Activated B cell treated with CpG ODN at 0.5 μM for 24 hours (primary cell): ENCODE results near the gene PRRG4. TPM values are rescaled to one million over a fixed set of nuclear protein-coding genes. Genes with fewer than 3 reads are reported as not detected.
"Not testable (repeated sequence)": the region's sequence is repeated elsewhere in the genome, so short reads cannot be mapped to it uniquely, and the experiment has no call there.

Source experiments
- ATAC-seq: fragments of 200-7000 bp; cut with Tn5 transposase; one replicate; pipeline ENCODE4 v1.10.0; 2021; ENCODE audit warnings: low read depth, mild to moderate bottlenecking, moderate library complexity
- CTCF ChIA-PET: fragments of 350-600 bp; sonication (Branson Sonifier 250); formaldehyde crosslinking; loops from one replicate; lab custom pipeline; 2021; ENCODE audit warnings: antibody characterized with exemption; lab: Charles Lee
- POLR2A ChIA-PET: fragments of 350-600 bp; sonication (Branson Sonifier 250); formaldehyde crosslinking; loops from one replicate; lab custom pipeline; 2021; ENCODE audit warnings: antibody characterized with exemption; lab: Charles Lee
- DNase-seq: peaks from one replicate; pipeline ENCODE4 v3.0.0; 2022
- H3K27ac Mint-ChIP-seq: one replicate; pipeline ENCODE4 v1.8.0; 2020; ENCODE audit warnings: mixed read lengths
- H3K27me3 Mint-ChIP-seq: one replicate; pipeline ENCODE4 v1.8.0; 2021; ENCODE audit warnings: mixed read lengths
- H3K36me3 Mint-ChIP-seq: one replicate; pipeline ENCODE4 v1.8.0; 2021; ENCODE audit warnings: low read depth, mixed read lengths
- H3K4me1 Mint-ChIP-seq: one replicate; pipeline ENCODE4 v1.8.0; 2021; ENCODE audit warnings: mixed read lengths
- H3K4me3 Mint-ChIP-seq: one replicate; pipeline ENCODE4 v1.8.0; 2020; ENCODE audit warnings: mild to moderate bottlenecking, mixed read lengths
- H3K9me3 Mint-ChIP-seq: one replicate; pipeline ENCODE4 v1.8.0; 2020; ENCODE audit warnings: mixed read lengths
- CTCF ChIP-seq: fragments of 200-600 bp; IDR thresholded peaks from one replicate; pipeline ENCODE4 v1.8.0; 2022; ENCODE audit warnings: antibody characterized with exemption, mild to moderate bottlenecking
- intact Hi-C: fragments of 100-400 bp; cut with micrococcal nuclease; formaldehyde crosslinking; loops from one replicate; pipeline ENCODE4 v1.15.1; 2024
- total RNA-seq: library from RNA; stranded (reverse); gene quantifications from 2 replicates; pipeline ENCODE4 v1.2.3, GENCODE V29; 2022

Gene PRRG4
- 0.17 and 0.33 TPM in 2 replicates for total RNA-seq

- intact Hi-C loops, result loop anchor here (2.0 kb wide), 1 partner anchor 63 kb away; the partner anchor contains the start of gene QSER1
- CTCF ChIA-PET, result no interaction called here
- H3K27ac Mint-ChIP-seq, result peak within 1 kb of the TSS; percentile 59
- no peaks in the 10 kb centered on the region for H3K9me3 Mint-ChIP-seq
- H3K4me3 Mint-ChIP-seq, result peak within 1 kb of the TSS; percentile 90
- no peaks in the 10 kb centered on the region for H3K36me3 Mint-ChIP-seq
- POLR2A ChIA-PET, result no interaction called here
- DNase-seq, result peak; percentile 36
- H3K4me1 Mint-ChIP-seq, result peaks cover 12% of the 10 kb centered on the region
- peaks cover 13% of the 10 kb centered on the region for H3K27me3 Mint-ChIP-seq
- TF ChIP-seq CTCF, result no peak
- peak; percentile 78 for ATAC-seq
Observed at GRCh38 chr11:32829680-32830412, at the start of gene PRRG4. TSS of gene PRRG4 (plus strand) at chr11:32829927. CDS start at chr11:32830530, 603 bp downstream.

DNA sequence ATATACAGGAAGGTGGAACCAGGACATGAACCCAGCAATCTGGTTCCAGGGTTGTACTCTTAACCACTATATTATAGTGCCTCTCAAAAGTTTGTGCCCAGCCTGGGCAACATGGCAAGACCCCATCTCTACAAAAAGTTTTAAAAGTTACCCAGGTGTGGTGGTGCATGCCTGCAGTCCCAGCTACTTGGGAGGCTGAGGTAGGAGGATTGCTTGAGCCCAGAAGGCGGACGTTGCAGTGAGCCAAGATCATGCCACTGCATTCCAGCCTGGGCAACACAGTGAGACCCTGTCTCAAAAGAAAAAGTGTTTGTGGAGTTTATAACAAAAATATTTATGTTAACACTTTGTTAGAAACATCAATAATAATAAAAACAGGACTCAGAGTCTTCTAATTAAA, 48.9 kb upstream of the PRRG4 start:
- DNase-seq, H3K4me3 Mint-ChIP-seq, H3K27ac Mint-ChIP-seq, intact Hi-C loops, H3K36me3 Mint-ChIP-seq, CTCF ChIA-PET, POLR2A ChIA-PET, H3K9me3 Mint-ChIP-seq, ATAC-seq, H3K27me3 Mint-ChIP-seq: not testable (repeated sequence)
- H3K4me1 Mint-ChIP-seq, result peaks cover 20% of the 10 kb centered on the region

GRCh38 chr11:32781721-32782120, 48.0 kb upstream of the PRRG4 start:
- POLR2A ChIA-PET, result no interaction called here
- no peak for TF ChIP-seq CTCF
- intact Hi-C loops, result no loop called here
- H3K36me3 Mint-ChIP-seq, result no peaks in the 10 kb centered on the region
- no peaks in the 10 kb centered on the region for H3K27me3 Mint-ChIP-seq
- no peak overlapping the region for H3K27ac Mint-ChIP-seq
- ATAC-seq (no peak), DNase-seq (no peak)
- CTCF ChIA-PET, result no interaction called here
- H3K4me3 Mint-ChIP-seq, result no peak overlapping the region
- H3K4me1 Mint-ChIP-seq, result peaks cover 12% of the 10 kb centered on the region
- no peaks in the 10 kb centered on the region for H3K9me3 Mint-ChIP-seq

- no peaks in the 10 kb centered on the region for H3K4me1 Mint-ChIP-seq
- H3K27ac Mint-ChIP-seq, result no peak overlapping the region
- no peak overlapping the region for H3K4me3 Mint-ChIP-seq
- ATAC-seq (no peak), DNase-seq (no peak)
- TF ChIP-seq CTCF, result no peak
- no peaks in the 10 kb centered on the region for H3K9me3 Mint-ChIP-seq
- H3K27me3 Mint-ChIP-seq, result no peaks in the 10 kb centered on the region
- H3K36me3 Mint-ChIP-seq, result no peaks in the 10 kb centered on the region
- intact Hi-C loops, result no loop called here
- CTCF ChIA-PET, result no interaction called here
- POLR2A ChIA-PET, result no interaction called here
Observed at GRCh38 chr11:32785262-32785661, 44.5 kb upstream of the PRRG4 start.

GRCh38 chr11:32786811-32787210, 42.9 kb upstream of the PRRG4 start:
- intact Hi-C loops, result no loop called here
- no peak for ATAC-seq

More at GRCh38 chr11:32786811-32787210, 42.9 kb upstream of the PRRG4 start:
- ChIA-PET CTCF (no interaction called here), POLR2A (no interaction called here)
- Mint-ChIP-seq H3K9me3 (no peaks in the 10 kb centered on the region), H3K4me1 (no peaks in the 10 kb centered on the region), H3K4me3 (no peak overlapping the region), H3K27ac (no peak overlapping the region), H3K27me3 (no peaks in the 10 kb centered on the region), H3K36me3 (no peaks in the 10 kb centered on the region)
- no peak for TF ChIP-seq CTCF
- no peak for DNase-seq
